GM21423 (cell line): ENCODE data around the gene TUSC2.

Experiments used
- ATAC-seq: cut with Tn5 transposase; IDR thresholded peaks from one replicate; pipeline ENCODE4 v1.9.1; 2021; ENCODE audit warnings: mild to moderate bottlenecking, moderate library complexity; ENCODE audit not compliant: unreplicated experiment

Gene TUSC2

DNA sequence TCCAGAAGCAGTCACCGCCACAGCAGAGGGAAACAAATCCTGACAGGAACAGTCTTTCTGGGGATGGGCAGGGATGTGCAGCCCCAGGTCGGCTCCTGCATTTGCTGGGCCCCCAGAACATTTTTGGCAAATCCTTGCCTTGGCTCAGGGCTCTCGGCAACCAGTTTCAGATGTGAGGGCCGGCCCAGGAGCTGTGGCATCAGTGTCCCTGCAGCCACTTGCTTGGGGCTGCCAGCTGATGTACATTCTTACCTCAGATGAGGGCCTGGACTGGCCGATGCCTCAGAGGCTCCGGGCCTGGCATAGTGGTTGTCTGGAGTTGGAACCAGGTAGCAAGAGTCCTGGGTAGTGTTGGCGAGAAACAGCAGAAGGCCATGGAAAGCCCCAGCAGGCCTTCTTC lies 26.8 kb upstream of the TUSC2 start:
- no peak for ATAC-seq

GRCh38 chr3:50354186-50354764 lies 26.3 kb upstream of the TUSC2 start:
- no peak for ATAC-seq

DNA sequence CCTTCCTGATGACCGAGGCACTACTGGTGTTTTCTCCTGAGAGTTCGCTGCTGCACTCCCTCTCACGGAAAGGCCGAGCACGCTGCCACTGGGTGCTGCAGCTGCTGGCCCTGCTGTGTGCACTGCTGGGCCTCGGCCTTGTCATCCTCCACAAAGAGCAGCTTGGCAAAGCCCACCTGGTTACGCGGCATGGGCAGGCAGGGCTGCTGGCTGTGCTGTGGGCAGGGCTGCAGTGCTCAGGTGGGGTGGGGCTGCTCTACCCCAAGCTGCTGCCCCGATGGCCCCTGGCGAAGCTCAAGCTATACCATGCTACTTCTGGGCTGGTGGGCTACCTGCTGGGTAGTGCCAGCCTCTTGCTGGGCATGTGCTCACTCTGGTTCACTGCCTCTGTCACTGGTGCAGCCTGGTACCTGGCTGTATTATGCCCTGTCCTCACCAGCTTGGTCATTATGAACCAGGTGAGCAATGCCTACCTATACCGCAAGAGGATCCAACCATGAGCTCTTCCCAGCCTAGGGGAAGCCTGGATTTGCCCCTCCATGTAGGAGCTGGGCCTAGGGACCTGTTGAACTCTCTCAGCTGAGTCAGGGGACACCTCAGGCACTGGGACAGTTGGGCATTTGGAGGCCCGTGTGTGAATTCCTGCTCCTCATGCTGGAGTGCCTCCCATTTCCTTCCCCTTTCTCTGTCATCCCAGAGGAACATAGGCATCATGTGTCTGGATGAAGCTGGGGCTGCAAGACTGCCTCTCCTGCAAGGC lies 25.4 kb upstream of the TUSC2 start:
- ATAC-seq, result no peak

GRCh38 chr3:50352781-50353180 lies 24.8 kb upstream of the TUSC2 start:
- ATAC-seq, result no peak

- ATAC-seq, result no peak
Measured at GRCh38 chr3:50351323-50351697, 23.3 kb upstream of the TUSC2 start.

DNA sequence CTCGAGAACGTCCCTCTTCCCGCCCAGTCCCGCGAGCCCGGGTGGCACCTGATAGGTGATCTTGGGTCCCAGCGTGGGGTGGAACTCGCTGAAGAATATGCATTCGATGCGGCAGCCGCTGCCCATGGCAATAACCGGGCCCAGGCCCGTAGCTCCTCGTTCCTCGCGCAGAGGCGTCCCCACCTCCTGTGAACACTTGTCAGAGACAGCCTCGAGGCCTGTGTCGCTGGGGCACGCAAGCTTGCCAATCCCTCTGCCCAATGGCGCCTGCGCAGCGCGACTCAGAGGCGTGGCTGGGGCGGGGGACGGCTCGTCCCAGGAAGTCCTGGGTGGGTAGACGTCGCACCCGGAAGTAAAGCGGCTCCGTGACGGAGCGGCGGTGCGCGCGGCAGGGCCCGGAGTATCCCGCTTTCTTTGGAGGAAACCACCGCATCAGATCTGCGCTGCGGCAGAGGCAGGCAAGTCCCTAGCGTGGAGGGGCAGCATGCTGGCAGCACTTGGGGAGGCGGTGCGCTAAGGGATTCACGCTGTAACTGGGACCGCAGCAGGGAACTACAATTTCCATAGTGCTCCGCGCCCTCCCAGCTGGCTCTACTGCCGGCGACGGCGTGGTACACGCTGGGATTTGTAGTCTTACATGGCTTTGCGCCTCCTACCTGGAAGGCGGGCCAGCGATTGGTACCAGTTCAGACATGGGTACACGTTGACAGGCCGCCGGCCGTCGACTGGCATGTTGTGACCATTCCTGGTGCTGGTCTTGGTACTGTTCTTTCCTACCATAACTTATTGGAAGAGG lies 22.7 kb upstream of the TUSC2 start, which contains the start of the genes CYB561D2 and NPRL2:
TSS of gene CYB561D2 (plus strand) at position 336 of the 796 bp plus-strand sequence. CDS start 572 bp downstream, outside the sequence.
TSS of gene NPRL2 (minus strand) at position 249 of the 796 bp plus-strand sequence. CDS start at position 126, 123 bp downstream.
- peak; percentile 84 for ATAC-seq

- ATAC-seq, result no peak
Measured at GRCh38 chr3:50350213-50350526, 22.1 kb upstream of the TUSC2 start.

DNA sequence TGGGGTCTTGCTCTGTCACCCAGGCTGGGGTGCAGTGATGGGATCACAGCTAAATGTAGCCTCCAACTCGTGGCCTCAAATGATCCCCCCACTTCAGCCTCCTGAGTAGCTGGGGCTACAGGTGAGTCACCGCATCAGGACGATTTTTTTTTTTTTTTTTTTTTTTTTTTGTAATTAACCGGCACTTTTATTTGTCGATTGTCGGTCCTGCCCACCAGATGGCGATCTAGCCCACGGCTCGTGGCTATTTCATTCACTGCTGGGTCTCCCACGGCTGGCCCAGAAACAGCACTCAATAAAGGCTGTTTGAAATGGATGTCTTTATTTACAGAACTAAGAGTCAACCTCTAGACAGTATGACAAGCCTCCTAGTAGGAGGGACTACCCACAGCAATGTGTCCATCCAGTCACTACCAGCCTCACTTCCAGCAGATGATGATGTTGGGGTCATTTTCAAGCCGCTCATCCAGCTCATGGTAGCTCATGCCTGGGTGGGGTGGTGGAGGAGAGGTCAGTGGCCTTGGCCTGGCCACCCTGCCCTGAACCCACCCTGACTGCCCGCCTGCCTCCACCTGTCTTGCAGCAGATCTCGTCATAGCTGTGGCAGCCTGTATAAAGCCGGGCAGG lies 19.3 kb upstream of the TUSC2 start:
- no peak for ATAC-seq

- no peak for ATAC-seq
Measured at GRCh38 chr3:50345586-50346234, 17.7 kb upstream of the TUSC2 start, which contains the start of gene ZMYND10. Gene ZMYND10 (minus strand): TSS chr3:50345732. CDS start chr3:50345579, 153 bp downstream.

- no peak for ATAC-seq
Measured at GRCh38 chr3:50345008-50345407, 17.0 kb upstream of the TUSC2 start.

DNA sequence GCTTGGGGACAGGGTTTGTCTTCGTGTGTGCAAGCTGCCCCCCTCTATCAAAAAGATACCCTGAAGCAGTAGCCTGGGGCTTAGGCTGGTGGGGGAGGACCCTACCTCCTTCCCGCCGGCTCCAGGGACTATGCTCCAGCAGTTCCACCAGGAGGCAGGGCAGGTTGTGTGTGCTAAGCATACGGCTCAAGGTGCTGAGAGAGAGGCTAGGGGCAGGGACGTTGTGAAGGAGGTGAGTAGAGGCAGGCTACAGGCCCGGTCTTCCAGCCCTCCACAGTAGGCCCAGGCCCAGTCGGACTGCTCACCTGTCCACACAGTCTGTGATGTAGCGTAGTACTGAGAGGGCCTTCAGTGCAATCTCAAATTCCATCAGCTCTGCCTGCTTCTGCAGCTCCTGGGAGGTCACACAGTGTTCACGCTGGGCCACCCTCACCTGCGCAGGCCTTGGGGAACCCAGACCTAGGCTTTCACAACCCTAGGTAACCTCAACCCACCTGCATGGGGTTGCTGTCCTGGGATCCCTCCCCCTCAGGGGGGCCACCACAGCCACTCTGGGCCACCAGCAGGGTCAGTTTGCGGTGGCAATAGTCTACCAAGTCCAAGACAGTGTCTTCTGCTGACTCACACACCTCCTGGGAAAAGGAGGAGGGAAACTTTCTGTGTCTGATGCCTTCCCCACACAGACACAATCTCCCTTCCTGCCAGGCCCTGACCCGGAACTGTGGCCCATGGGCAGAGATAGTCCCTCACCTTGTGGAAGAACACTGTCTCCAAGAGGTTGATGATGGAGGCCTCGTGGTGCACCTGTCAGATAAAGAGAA lies 15.0 kb upstream of the TUSC2 start:
- no peak for ATAC-seq

GRCh38 chr3:50341996-50342650 lies 14.1 kb upstream of the TUSC2 start:
- no peak for ATAC-seq

- no peak for ATAC-seq
Measured at GRCh38 chr3:50341537-50341936, 13.5 kb upstream of the TUSC2 start.

DNA sequence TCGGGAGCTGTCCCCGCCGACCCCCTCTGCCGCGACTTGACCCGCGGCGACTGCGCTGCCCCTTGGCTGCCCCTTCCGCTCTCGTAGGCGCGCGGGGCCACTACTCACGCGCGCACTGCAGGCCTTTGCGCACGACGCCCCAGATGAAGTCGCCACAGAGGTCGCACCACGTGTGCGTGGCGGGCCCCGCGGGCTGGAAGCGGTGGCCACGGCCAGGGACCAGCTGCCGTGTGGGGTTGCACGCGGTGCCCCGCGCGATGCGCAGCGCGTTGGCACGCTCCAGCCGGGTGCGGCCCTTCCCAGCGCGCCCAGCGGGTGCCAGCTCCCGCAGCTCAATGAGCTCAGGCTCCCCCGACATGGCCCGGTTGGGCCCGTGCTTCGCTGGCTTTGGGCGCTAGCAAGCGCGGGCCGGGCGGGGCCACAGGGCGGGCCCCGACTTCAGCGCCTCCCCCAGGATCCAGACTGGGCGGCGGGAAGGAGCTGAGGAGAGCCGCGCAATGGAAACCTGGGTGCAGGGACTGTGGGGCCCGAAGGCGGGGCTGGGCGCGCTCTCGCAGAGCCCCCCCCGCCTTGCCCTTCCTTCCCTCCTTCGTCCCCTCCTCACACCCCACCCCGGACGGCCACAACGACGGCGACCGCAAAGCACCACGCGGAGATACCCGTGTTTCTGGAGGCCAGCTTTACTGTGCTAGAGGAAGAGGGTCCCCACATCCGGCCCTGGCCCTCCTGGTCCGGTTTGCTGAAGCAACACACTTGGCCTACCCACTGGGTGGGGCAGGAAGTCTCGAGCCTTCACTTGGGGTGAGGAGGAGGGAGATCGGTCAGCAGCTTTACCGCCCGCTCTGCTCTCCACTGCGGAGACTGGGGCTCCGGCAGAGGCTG lies 12.7 kb upstream of the TUSC2 start, which contains the start of gene RASSF1:
TSS of gene RASSF1 (minus strand) at position 389 of the 882 bp plus-strand sequence. CDS start at position 358, 31 bp downstream.
- peak; percentile 28 for ATAC-seq

DNA sequence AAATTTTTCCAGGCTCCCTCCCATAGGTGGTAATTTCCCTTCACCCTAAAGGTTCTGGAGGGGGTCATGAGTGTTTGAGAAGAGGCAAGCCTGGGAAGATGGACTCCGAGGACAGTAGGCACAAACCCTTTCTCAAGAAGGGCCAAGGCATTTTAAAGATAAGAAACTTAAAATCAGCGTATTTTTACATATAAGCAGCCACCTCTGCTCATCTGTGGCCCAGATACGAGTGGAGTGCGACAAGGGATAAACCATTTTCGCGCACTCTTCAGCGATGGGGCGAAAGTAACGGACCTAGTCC lies 12.1 kb upstream of the TUSC2 start:
- ATAC-seq, result no peak

DNA sequence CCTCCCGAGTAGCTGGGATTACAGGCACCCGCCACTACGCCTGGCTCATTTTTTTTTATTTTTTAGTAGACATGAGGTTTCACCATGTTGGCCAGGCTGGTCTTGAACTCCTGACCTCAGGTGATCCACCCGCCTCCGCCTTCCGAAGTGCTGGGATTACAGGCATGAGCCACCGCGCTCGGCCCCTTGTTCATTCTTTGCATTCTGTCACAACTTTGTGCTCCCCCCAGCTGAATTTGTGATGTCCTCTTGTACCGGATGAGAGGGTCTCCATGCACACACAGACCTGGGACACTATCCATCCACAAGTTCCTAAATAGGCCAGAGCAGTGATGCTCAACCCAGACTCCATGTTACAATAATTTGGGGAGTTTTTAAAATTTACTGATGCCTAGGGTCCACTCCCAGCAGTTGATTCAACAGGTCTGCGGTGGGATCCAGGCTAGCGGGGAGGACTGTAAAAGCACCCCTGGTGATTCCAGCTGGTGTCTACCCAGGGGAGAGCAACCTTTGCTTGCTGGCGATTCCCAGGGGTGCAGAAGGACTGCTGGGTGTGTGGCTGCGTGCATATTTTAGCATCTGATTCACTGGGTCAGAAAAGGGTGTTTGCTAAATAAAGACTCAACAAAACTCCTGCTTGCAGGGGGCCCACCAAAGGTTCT lies 11.6 kb upstream of the TUSC2 start:
- no peak for ATAC-seq

DNA sequence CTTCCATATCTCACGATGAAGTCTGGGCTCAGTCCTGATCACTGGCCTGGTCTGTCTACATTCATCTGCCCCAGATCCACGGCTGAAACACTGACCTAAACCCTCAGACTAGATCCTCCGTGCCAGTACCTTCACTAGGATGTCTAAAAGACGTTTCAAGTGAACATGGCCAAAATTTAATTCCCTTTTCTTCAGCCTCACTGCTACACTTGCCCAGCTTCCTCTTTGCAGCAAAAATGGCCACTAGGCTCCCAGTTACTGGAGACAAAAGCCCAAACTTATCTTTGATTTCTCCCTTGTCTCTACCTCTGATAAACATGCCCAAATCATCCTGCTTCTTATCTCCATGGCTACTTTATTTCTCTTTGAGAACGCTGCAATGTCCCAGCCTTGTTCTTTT lies 10.9 kb upstream of the TUSC2 start:
- no peak for ATAC-seq
